Brain microvascular endothelial cell (primary cell): Measurements from ENCODE around the gene RIBC2.

Experiments
- DNase-seq: peaks from one replicate; pipeline ENCODE4 v3.0.0-alpha.2; 2020
- H3K27ac ChIP-seq: fragments of 250-450 bp; sonication (Bioruptor Pico); 2 replicates; pipeline ENCODE4 v1.5.1; 2020; ENCODE audit warnings: mild to moderate bottlenecking, moderate library complexity
- H3K27me3 ChIP-seq: fragments of 250-450 bp; sonication (Bioruptor Pico); replicated peaks from 2 replicates; pipeline ENCODE4 v1.5.1; 2020; ENCODE audit warnings: mild to moderate bottlenecking
- H3K36me3 ChIP-seq: fragments of 250-450 bp; sonication (Bioruptor Pico); replicated peaks from 2 replicates; pipeline ENCODE4 v1.5.1; 2020; ENCODE audit warnings: mild to moderate bottlenecking
- H3K4me3 ChIP-seq: 2 replicates; pipeline ENCODE4 v1.5.1; 2011; ENCODE audit warnings: low read depth, mild to moderate bottlenecking, control low read depth, low read length, moderate library complexity
- CTCF ChIP-seq: IDR thresholded peaks from 2 replicates; pipeline ENCODE4 v1.5.1; 2011; ENCODE audit warnings: low read depth, mild to moderate bottlenecking, moderate library complexity, low read length, control low read depth, inconsistent platforms; ENCODE audit errors: missing control alignments
- in situ Hi-C: cut with HindIII; loops from 2 replicates; pipeline ENCODE4 v1.10.0; 2017; ENCODE audit warnings: low sequenced_read_pairs, low pct_ligation_motif_present

Gene RIBC2

GRCh38 chr22:45426387-45426786, 12.9 kb downstream of the RIBC2 start:
- in situ Hi-C loops, result no loop called here
- DNase-seq, result no peak
- H3K27me3 ChIP-seq, result no peaks in the 10 kb centered on the region

DNA sequence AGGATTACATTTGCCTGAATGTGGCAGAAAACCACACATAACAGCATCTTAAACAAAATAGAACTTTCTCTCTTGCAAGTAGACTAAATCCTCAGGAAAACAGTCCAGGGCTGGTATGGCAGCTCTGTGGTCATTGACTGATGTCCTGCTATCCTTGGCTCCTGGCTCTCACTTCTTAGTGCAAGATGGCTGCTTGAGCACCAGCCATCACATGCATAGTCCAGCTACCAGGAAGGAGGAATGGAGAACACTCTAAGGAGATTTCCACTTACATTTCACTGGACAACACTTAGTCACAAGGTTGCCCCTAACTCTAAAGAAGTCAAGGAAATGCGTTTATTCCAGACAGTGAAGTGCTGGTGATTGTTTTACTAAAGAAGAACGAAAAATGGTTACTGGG, 13.6 kb downstream of the RIBC2 start:
- in situ Hi-C loops, result no loop called here
- TF ChIP-seq CTCF, result no peak
- no peaks in the 10 kb centered on the region for H3K27me3 ChIP-seq
- H3K36me3 ChIP-seq, result no peaks in the 10 kb centered on the region
- H3K4me3 ChIP-seq, result no peak overlapping the region
- no peak for DNase-seq
- no peak overlapping the region for H3K27ac ChIP-seq

More at GRCh38 chr22:45426387-45426786, 12.9 kb downstream of the RIBC2 start:
- Histone ChIP-seq H3K27ac (no peak overlapping the region), H3K36me3 (no peaks in the 10 kb centered on the region), H3K4me3 (no peak overlapping the region)
- no peak for TF ChIP-seq CTCF

DNA sequence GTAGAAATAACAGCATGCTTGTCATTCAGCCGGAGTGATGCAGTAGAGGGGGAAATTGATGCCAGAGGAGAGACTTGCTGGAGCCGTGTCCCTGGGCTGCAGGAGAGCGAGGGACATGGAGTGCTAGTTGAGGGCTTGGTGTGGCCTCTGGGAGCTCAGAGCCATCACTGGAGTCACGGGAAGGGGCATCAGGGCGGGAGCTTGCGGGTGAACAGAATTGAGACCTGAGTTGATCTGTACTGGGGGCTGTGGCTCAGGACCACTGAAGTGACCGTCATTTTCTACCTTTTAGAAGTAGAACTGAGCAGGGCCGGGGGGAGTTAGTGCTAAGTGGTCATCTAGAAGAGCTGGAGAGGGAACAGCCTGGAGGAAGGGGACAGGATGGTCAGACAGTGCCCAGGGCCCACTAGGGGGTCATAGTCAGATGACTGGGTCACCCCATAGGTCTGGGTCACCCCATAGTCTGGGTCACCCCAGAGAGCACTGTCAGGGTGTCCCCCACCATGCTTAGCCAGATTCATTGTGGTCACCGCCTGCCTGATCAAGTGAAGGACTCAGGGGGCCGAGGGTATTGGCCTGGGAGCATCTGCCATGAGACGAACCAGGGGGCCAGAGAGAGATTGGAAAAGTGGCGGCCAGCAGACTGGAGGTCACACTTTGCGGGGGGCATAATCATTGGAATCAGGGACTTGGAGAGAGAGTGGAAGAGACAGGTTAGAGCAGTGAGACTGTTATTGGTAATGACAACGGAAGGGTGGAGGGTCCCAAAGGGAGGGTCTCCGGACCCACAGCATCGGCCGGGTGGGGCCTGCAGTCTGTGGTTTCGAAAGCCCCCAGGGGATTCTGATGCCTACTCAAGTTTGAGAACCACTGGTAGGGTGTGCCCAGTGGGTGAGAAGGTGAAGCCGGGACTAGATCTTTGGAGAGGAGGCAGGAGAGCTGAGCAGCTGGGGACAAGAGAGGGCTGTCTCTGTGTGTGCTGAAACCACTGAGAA, 15.2 kb downstream of the RIBC2 start:
- no peak overlapping the region for H3K4me3 ChIP-seq
- in situ Hi-C loops, result no loop called here
- no peak overlapping the region for H3K27ac ChIP-seq
- no peak for DNase-seq
- H3K36me3 ChIP-seq, result no peaks in the 10 kb centered on the region
- TF ChIP-seq CTCF, result no peak
- H3K27me3 ChIP-seq, result no peaks in the 10 kb centered on the region

DNA sequence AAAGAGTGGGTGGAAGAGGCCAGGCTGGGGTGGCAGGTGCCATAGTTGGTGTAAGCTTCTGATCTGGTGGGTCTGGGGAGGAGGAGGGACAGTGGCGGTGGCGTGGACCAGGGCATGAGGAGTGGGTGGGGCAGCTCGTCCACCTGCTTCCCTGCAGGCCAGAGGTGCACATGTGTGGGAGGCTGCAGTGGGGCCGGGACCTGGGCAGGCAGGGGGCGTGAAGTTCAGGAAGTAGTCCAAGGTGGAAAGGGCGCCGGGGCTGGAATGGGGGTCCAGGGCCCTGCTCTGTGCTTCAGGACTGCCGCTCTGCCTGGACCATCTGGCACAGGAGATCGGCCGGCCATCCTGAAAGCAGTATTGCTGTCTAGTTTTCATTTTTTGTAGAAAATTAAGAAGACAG, 15.9 kb downstream of the RIBC2 start:
- no peaks in the 10 kb centered on the region for H3K27me3 ChIP-seq
- in situ Hi-C loops, result no loop called here
- no peak overlapping the region for H3K27ac ChIP-seq
- no peak for TF ChIP-seq CTCF
- H3K4me3 ChIP-seq, result no peak overlapping the region
- no peak for DNase-seq
- no peaks in the 10 kb centered on the region for H3K36me3 ChIP-seq

DNA sequence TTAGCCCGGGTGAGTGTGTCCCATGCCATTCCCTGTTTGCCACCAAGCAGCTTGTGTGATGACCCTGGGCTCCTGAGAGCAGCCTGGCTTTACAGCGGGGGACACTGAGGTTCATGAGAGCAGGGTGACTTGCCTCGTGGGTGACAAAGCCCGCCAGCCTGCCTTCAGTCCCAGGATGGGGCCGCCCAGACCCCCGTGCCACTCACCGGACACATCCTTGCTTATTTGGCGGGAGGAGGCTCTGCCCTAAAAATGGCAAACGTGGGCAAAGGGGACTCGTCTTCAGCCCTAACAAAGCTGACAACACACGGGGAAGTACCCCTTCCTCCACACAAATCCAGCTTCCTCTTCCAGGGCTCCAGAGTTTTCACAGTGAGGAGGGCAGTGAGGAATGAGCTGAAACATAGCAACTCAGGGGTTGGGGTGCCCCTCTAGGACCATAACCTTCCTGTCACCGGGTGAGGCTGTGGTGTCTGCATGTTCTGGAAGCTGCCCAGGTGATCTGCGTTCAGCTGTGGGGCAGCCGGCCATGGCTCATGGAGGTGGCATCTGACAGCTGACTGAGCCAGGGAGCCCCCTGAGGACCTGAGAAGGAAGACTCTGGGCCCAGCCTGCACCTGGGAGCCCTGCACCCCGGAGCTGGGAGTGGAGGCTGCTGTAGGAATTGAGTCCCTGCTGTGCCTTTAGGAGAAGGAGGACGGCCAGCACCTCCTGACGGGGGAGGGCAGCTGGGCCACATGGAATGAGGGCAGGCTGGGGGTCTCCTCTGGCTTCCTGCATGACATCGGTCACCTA, 16.7 kb downstream of the RIBC2 start:
- no peaks in the 10 kb centered on the region for H3K36me3 ChIP-seq
- H3K27me3 ChIP-seq, result no peaks in the 10 kb centered on the region
- H3K4me3 ChIP-seq, result no peak overlapping the region
- in situ Hi-C loops, result loop anchor here (10.0 kb wide), 1 partner anchor 155 kb away; no protein-coding TSS in a partner anchor
- DNase-seq, result no peak
- TF ChIP-seq CTCF, result no peak
- no peak overlapping the region for H3K27ac ChIP-seq
